GM12892 (cell line): ENCODE measurements around the gene ATP1B2.

ENCODE experiments used
- POLR2A ChIP-seq: IDR thresholded peaks from 2 replicates; pipeline ENCODE4 v1.6.1; 2011; ENCODE audit warnings: low read depth, low read length, control low read depth
- POLR2AphosphoS5 ChIP-seq: IDR thresholded peaks from 2 replicates; pipeline ENCODE4 v1.6.1; 2011; ENCODE audit warnings: low read depth, low read length, control low read depth

- TF ChIP-seq POLR2A (peak; percentile 68; the same call in 1 of the 2 replicates), POLR2AphosphoS5 (no peak)
Observed at GRCh38 chr17:7614425-7615264, 36.1 kb upstream of the ATP1B2 start, which contains the start of gene FXR2.
